ENCODE data around the gene DPH1. TPM values are rescaled to one million over a fixed set of nuclear protein-coding genes. Genes with fewer than 3 reads are reported as not detected.

DPH1 gene
- polyA plus RNA-seq, 4 donors, result 38.6 to 53.0 (median 47.0) TPM

- no peak for DNase-seq (ENCODE audit: low read depth in 4 of 4, low spot score in 3 of 4)
These were observed 4.7 kb upstream of the DPH1 start, which contains the start of gene RTN4RL1 for GRCh38 chr17:2025220-2025621. Gene RTN4RL1, minus strand, starts transcription at chr17:2025334. Its CDS starts 469 bp downstream, at chr17:2024865.

- DNase-seq (ENCODE audit: low read depth in 4 of 4, low spot score in 3 of 4), result peak in 2 of 4 donors; percentile 58 to 59
These were observed 4.2 kb upstream of the DPH1 start for GRCh38 chr17:2025622-2026309.

- no peak for DNase-seq (ENCODE audit: low read depth in 4 of 4, low spot score in 3 of 4)
These were observed 2.3 kb upstream of the DPH1 start for GRCh38 chr17:2027528-2028233.

GRCh38 chr17:2028234-2028614 is 1.7 kb upstream of the DPH1 start:
- DNase-seq (ENCODE audit: low read depth in 4 of 4, low spot score in 3 of 4), result no peak

GRCh38 chr17:2028737-2029136 is 1.2 kb upstream of the DPH1 start:
- DNase-seq (ENCODE audit: low read depth in 4 of 4, low spot score in 3 of 4), result no peak

GRCh38 chr17:2030779-2031163 is 818 bp downstream of the DPH1 start:
- no peak for DNase-seq (ENCODE audit: low read depth in 4 of 4, low spot score in 3 of 4)

GRCh38 chr17:2033153-2033552 is 3.2 kb downstream of the DPH1 start:
- DNase-seq (ENCODE audit: low read depth in 4 of 4, low spot score in 3 of 4), result no peak

GRCh38 chr17:2034157-2034556 is 4.2 kb downstream of the DPH1 start:
- DNase-seq (ENCODE audit: low read depth in 4 of 4, low spot score in 3 of 4), result no peak

- DNase-seq (ENCODE audit: low read depth in 4 of 4, low spot score in 3 of 4), result no peak
These were observed 5.0 kb downstream of the DPH1 start for GRCh38 chr17:2034806-2035540.

- DNase-seq (ENCODE audit: low read depth in 4 of 4, low spot score in 3 of 4), result no peak
These were observed 5.9 kb downstream of the DPH1 start for GRCh38 chr17:2035541-2036488.

GRCh38 chr17:2037155-2037554 is 7.2 kb downstream of the DPH1 start:
- DNase-seq (ENCODE audit: low read depth in 4 of 4, low spot score in 3 of 4), result no peak

GRCh38 chr17:2040219-2040827 is 10.4 kb downstream of the DPH1 start:
- no peak for DNase-seq (ENCODE audit: low read depth in 4 of 4, low spot score in 3 of 4)

GRCh38 chr17:2040942-2041560 is 11.1 kb downstream of the DPH1 start:
- no peak for DNase-seq (ENCODE audit: low read depth in 4 of 4, low spot score in 3 of 4)

- DNase-seq (ENCODE audit: low read depth in 4 of 4, low spot score in 3 of 4), result peak; percentile 93 to 97 (median 93)
These were observed 11.8 kb downstream of the DPH1 start, which contains the start of gene OVCA2 for GRCh38 chr17:2041561-2042389. Gene OVCA2, plus strand, starts transcription at chr17:2042022. Its CDS starts 26 bp downstream, at chr17:2042048.

GRCh38 chr17:2042390-2042847 is 12.5 kb downstream of the DPH1 start:
- no peak for DNase-seq (ENCODE audit: low read depth in 4 of 4, low spot score in 3 of 4)

GRCh38 chr17:2042933-2043332 is 13.0 kb downstream of the DPH1 start:
- no peak for DNase-seq (ENCODE audit: low read depth in 4 of 4, low spot score in 3 of 4)

- no peak for DNase-seq (ENCODE audit: low read depth in 4 of 4, low spot score in 3 of 4)
These were observed 13.8 kb downstream of the DPH1 start for GRCh38 chr17:2043785-2044184.

- DNase-seq (ENCODE audit: low read depth in 4 of 4, low spot score in 3 of 4), result no peak
These were observed 14.4 kb downstream of the DPH1 start for GRCh38 chr17:2044263-2044894.
